GM21381 (cell line): ENCODE results near the gene CNGB1.
A peak's percentile ranks its signal among the peaks of the same experiment; 100 is the strongest.
"Not testable (repeated sequence)": the region's sequence is repeated elsewhere in the genome, so short reads cannot be mapped to it uniquely, and the experiment has no call there.

Experiments
- ATAC-seq: cut with Tn5 transposase; IDR thresholded peaks from one replicate; pipeline ENCODE4 v1.9.1; 2021; ENCODE audit warnings: mild to moderate bottlenecking, moderate library complexity; ENCODE audit not compliant: unreplicated experiment

Gene CNGB1

DNA sequence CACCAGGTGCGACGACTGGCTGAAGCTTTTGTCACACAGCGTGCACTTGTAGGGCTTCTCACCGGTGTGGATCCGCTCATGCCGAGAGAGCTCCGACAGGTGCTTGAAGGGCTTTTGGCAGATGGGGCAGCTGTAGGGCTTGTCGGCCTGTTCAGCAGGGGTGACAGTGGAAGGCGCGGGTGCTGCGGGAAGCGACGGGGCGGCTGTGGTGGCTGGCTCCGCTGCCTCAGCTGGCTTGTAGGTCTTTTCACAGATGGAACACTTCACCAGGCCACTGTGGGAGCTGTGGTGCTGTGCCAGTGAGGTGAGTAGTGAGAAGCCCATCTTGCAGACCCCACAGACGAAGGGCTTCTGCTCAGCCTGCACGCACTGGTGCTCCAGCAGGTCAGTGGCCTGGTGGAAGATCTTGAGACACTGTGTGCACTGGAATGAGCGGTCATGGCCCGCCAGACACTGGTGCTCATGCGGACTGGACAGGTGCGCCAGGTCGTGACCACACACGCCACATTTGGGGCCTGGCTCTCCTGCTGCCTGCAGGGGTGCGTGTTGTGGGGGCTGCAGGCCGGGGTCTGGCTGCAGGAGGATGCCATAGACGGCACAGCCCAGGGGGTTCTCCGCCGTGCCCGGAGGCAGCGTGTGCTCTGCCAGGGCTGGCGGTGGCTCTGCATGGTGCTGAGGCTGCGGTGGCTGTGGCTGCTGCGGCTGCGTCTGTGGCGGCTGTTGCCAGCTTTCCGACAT, 26.8 kb upstream of the CNGB1 start:
- ATAC-seq = no peak

DNA sequence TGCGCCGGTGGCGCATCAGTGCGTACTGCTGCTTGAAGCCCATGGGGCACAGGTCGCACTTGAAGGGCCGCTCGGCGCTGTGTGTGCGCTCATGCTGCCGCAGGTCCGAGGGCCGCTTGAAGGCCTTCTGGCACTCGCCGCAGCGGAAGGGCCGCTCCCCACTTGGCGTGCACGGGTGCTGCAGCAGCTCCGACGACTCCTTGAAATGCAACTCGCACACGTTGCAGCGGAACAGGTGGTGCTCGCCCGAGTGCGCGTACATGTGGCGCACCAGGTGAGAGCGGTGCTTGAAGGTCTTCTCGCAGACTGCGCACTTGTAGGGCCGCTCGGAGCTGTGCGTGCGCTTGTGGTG, 26.2 kb upstream of the CNGB1 start:
- ATAC-seq = no peak

DNA sequence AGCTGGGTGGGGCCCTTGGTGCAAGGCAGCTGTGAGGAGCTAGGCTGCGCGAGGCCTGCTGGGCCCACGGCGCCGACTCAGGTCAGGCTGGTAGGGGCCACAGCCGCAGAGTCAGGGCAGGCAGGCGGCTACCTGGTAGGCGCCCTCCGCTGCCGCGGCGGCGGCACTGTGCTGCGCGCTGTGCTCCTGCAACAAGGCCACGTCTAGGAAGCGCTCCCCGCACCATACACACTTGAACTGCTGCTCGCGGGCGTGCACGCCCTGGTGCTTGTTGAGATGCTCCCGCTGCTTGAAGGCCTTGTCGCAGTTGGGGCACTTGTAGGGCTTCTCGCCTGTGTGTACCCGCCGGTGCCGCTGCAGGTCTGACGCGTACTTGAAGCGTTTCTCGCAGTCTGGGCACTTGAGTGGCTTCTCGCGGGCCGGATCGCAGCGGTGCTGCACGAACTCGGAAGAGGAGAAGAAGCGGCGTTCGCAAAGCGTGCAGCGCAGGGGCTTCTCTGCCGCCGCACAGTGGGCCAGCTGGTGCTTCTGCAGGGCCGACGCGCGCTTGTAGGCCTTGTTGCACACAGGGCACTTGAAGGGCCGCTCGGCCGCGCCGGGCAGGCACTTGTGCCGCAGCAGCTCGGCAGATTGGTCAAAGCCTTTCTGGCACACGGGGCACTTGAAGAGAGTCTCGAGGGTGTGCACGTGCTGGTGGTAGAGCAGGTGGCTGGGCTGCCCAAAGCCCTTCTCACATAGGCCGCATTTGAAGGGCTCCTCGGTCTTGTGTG, 25.7 kb upstream of the CNGB1 start:
- ATAC-seq = no peak

DNA sequence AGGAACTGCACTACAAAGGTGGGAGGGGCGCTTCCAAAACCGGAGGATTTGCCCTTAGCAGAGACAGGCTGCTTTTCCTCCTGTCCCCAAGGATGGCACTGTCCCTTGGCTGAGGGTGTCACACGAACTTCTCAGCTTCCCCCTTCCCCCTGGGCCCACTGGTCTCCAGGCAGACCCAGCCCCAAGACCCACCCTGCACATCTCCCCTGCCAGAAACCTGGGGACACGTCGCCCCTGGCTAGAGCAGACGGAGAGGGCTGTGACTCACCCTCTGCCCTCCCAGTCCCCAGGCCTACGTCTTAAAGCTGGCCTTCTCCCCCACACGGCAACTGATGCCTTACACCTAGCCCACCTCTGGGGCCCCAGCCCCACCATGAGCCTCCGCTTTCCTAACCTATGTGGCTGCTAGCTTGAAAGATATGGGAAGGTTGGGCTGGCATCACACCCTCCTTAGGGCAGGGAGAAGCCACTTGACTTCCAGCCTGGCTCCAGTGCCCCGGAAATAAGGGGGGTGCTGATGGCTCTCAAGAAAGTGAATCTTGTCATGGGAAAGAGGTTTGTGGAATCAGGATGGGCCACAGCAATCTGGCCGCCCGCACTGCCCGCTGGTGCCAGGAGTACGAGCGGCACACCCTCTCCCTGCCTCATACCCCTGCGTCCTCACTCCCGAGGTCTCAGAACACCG, 24.9 kb upstream of the CNGB1 start:
- ATAC-seq = no peak

DNA sequence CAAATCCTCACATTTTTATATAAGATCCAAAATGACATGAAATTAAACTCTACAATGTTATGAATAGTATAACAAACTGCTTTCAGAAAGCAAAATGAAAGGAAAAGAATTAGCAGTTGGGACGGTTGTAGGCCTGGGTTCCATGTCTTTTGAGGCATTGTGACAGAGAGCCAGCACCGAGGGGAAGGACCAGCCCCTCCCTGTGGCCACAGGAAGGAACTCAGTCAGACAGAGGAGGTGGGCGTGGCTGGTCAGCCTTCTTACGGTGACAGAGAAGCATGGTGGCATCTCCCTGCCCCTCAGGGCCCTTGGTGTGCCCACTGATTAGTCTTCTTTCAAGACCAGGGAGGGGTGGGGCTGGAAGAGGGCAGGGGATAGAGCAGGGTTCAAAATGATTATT, 23.9 kb upstream of the CNGB1 start:
- no peak for ATAC-seq

DNA sequence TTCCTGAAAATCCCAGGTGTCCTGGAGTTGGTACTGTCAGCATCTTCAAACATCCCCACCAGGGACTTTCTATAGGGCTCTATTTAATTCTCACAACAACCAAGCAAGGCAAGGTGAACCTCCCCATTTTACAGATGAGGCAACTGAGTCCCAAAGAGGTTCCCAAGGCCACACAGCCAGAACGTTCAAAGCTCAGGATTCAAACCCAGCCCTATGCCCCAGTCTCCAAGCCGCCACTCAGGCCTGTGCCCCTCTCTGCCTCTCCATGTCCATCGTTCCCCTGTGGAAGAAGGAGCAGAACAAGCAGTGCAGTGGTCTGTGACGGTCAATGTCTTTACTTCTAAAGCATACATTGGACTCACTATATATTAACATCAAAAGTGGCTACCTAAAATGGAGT, 23.4 kb upstream of the CNGB1 start:
- no peak for ATAC-seq

DNA sequence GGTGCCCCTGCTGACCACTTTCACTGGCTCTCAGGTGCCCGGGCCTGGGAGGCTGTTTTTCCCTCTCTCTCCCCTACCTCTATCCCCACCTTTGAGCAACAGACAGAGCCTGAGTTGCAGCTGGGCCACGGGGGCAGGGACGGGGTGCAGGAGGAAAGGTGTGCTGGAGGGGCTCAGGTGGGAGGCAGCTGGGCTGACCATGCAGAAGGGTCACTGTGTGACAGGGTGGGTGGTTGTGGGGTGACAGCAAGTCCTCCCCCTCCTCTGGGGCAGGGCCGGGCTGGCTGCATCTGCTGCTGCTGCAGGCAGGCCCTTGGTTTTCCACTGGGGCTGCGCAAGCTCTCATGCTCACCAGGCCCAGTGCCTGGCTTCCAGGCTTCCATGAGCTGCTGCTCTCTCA, 23.0 kb upstream of the CNGB1 start:
- no peak for ATAC-seq

DNA sequence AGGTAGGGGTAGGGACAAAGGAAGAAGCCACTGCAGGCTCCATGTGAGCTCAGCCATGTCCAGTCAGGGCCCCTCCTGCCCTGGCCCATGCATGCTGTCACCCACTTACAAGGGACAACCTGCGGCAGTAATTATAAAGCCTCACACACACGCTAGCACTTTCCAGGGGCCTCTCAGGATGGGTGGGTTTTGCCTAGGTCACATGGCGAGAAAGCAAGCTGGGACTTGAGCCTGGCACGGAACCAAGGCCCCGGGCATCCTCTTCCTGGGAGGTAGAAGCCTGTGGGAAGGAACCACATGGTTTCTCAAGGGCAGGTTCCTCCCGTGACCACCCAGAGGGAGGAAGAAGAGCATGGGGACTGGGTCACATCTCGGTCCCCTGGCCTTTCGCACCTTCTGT, 22.5 kb upstream of the CNGB1 start:
- ATAC-seq = no peak

DNA sequence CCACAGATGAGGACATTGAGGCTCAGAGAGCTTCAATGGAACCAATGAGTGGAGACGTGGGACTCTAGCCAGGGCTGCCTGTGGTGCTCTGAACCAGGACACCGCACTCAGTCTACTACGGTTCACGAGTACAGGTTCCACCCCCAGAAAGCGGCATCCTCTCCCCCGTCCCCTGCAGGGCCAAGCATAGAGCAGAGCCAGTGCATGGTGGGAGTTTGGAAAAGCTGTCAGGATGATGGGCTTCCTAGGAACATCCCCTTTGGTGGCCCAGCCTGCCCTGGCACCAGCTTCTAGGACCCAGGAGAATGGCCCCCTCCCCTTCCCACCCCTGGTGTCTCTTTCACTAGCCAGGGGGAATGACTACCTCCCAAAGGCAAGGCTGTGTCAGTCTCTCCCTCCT, 21.2 kb upstream of the CNGB1 start:
- no peak for ATAC-seq

DNA sequence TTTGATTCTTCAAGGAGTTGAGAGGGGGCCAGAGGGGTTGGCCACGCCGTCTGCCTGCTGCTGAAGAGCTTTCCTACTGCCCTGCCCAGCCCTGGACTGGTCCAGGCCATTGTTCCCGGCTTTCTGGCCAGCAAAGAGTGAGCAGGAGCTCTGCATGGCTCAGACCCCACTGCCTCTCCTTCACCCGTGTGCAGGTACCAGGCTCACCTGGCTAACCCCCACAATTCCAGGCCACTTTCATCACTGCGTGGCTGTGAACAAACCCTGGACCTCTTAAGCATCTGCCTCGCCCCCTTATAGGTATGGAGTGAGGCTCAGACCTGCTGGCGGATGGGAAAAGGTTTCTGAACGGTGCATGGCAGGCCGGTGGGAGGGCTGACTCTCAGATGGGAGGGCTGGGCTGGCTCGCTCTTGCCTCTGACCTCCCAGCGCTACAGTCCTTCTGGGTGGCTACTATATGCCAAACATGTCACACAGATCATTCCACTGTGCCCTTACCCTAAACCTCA, 20.7 kb upstream of the CNGB1 start:
- no peak for ATAC-seq

DNA sequence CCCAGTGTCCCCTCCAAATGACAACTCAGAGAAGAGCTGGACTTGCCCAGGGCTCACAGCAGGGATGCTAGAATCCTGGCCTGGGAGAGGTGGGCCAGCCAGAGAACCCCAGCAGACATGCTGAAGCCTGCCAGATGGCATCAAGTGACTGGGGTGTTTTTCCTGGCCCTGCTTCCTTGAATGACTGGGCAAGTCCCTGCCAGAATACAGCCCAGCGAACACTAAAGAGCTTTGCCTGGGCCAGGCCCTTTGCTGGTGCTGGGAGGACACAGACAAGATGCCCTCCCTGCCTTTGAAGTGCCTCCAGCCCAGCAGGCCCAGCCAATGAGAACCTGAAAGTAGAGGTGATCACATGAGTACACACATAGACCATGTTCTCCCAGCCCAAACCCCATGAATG, 18.0 kb upstream of the CNGB1 start:
- no peak for ATAC-seq

DNA sequence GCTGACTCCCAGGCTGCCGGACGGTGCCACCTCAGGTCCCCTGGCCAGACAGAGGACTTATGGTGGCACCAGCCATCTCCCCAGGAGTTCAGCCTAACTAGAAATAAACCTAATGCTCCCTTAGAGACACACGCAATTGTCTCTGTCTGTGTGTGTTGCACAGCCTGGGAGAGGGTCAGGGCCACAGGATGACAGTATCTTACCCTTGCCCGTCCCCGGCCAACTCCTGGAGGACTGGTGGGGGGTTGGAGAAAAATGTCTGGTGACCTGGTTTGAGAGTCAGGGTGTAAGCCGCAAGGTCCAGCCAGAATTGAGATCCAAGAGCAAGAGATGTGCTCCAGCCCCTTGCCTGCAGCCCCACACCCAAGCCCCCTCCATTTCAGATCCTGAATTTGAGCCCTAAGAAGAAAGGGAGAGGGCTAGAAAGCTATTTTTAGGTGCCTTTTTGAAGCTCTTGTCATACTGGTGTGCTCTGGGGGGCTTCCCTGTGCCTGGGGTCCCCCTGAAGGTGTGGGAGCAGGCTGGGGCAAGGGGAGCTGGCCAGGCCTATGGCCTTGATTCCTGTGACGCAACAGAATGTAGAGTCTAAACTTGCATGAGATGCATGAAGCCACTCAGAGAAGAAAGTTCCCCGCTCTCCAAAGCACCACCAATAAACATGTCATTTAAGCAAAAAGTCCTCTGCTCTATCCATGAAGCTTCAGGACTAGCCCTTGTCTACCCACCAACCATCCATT, 16.7 kb upstream of the CNGB1 start:
- no peak for ATAC-seq

DNA sequence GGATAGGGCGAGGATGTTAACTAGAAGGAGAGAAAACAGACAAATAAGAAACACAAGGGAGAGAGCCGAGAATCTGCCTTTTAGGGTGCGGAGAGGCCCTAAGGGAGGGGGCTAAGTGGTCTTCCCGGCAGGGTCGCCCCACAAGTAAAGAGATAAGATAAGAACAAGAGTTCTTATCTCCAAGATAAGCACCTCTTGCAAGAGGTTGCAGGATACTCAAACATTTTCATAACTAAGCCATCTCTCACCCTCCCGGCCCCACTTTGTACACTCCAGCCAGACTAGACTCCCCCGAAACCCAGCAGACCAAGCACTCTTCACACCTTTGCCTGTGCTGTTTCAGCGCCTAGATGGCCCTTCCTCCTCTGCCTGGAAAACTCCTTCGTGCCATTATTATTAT, 15.3 kb upstream of the CNGB1 start:
- ATAC-seq = no peak

DNA sequence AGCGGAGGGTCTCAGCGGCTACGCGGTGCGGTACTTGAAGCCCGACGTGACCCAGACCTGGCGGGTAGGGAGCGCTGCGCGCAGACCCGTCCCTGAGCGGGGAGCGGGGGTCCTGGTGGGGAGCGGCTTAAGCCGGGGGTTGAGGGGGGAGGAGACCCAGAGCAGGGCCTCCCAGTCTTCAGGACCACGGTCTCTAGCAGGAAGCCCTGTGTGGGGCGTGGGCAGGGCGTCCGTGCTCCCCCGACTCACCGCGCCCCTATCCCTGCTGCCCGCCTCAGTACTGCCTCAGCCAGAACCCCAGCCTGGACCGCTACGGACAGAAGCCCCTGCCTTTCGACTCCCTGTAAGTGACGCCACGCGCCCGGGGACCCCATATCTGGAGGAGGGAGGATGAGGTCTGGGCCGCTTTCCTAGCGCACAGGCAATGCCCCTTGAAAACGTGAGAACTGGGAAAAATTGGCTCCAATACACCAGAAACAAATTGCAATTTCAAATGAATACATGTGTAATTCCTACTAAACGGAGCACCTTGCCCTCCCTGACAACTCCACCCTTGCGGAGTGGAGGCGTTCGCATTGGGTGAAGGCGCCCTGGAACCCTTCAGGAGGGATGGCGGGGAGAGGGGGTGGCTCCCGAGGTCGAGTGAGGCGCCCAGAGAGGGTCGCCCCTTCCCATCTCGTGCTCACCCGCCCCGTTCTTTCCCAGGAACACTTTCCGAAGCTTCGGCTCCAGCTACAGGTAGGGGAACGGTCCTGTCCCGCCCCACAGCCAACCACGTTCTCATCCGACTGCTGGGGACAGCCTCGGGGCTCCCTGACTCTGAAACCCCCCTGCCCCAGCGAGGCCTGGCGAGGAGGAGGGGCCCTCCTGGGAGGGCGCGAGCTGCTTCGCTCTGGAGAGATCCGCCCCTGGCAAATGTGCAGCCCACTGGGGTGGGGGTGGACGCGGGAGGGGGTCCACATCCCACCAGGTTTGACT, 14.6 kb upstream of the CNGB1 start:
- no peak for ATAC-seq

DNA sequence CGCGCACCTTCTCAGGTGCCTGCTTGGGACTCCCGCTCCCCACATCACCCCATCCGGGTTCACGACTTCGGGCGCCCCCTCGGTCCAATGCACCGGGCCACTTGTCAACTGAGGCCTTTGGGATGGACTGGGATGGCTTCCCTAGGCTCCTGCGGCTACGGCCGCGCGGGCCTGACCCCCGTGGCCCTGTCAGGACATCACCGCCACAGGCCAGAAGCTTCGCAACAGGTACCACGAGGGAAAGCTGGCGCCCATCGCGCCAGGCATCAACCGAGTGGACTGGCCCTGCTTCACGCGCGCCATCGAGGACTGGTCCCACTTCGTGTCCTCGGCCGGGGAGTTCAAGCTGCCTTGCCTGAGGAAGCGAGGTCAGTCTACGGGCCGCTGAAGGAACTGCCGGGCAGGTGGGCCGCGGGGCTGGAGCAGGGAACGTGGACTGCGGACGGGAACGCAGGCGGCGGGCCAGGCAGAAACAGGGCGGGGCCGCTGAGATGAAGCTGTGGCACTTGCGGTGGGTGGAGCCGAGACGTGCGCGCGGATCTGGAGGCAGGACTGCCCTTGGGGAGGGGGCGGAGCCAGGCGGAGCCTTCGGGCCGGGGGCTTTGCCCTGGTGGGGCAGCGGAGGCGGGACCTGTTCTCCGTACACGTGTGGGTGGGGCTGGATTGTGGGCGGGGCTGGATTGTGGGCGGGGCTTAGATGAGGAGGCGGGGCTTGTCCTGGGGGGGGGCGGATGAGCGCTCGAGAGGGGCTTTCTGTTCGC, 13.7 kb upstream of the CNGB1 start:
- peak; percentile 78 for ATAC-seq

DNA sequence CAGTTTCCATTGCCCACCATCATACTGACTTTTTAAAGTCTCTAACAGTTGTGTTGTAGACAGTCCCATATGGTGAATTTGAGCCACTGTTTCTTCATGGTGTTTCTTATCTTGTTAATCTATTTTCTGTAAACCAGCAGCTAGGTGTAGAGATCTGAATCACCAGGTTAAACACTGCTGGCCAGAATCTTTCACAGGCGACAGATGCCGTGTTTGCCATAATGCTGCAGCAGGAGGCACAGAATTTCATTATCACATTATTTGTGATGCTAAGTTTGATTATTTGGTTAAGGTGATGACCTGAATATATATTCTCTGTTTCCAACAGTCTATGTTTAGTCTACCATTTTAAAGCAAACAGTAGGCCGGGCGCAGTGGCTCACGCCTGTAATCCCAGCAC, 11.5 kb upstream of the CNGB1 start:
- no peak for ATAC-seq

DNA sequence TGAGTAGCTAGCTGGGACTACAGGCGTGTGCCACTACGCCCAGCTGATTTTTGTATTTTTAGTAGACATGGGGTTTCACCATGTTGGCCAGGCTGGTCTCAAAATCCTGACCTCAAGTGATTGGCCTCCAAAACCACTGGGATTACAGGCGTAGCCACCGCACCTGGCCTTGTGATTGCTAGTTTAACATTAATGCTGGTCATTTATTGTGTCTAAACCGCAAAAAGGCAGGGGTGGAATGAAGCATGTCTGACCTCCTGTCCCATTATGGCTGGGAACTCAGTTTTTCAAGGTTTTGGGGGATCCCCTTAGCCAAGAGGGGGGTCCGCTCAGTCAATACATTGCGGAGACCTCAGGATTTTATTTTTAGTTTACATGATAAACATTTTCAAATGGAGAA, 10.7 kb upstream of the CNGB1 start:
- ATAC-seq = no peak

DNA sequence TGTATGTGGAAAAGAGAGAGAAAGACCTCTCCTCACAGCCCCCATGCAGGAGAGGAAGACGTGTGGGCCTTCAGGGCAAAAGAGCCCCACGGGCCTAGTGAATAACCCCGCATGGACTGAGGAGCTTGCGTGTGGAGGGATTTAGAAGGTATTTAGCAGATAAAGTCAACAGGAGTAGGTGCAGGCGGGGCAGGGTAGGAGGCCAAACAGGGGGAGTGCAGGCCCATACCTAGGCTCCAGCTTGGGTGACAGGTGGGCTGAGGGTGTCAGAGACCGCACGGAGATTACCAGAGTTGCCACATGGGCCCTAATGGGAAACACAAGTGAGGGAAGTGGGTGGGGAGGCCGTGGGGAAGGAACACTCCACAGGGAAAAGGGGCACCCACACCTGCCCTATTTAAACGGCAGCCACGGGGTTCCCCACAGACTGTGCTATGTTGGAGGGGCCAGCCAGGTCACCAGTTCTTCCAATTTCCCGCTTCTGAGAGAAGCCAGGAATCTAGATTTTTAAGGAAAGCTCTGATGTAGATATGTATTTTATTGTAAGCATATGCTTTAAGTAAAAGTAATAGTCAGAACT, 8.2 kb upstream of the CNGB1 start:
- ATAC-seq = no peak

DNA sequence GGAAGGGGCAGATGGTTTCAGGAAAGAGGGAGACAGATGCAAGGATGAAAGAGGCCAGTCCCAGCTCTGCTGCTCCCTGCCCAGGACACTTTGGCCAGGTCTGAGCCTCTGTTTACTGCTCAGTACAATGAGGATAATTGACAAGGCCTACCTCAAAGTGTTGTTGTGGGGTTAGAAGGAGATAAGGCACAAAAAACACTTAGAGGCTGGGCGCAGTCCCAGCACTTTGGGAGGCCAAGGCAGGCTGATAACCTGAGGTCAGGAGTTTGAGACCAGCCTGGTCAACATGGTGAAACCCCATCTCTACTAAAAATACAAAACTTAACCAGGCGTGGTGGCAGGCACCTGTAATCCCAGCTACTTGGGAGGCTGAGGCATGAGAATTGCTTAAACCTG, 7.1 kb upstream of the CNGB1 start:
- ATAC-seq = not testable (repeated sequence)
